Stimulated activated CD4-positive, alpha-beta T cell treated with anti-CD3 and anti-CD28 coated beads, TNF-alpha, amount 100 ng/mL, for 48 hours (primary cell): Measurements from ENCODE around the gene EPHA6.
"Not testable (repeated sequence)": the region's sequence is repeated elsewhere in the genome, so short reads cannot be mapped to it uniquely, and the experiment has no call there.

Experiments
- DNase-seq, 3 donors: peaks; one replicate each; pipeline ENCODE4 v3.0.0-alpha.2; 2020; ENCODE audit warnings: low read depth in 3 of 3

EPHA6 gene

DNA sequence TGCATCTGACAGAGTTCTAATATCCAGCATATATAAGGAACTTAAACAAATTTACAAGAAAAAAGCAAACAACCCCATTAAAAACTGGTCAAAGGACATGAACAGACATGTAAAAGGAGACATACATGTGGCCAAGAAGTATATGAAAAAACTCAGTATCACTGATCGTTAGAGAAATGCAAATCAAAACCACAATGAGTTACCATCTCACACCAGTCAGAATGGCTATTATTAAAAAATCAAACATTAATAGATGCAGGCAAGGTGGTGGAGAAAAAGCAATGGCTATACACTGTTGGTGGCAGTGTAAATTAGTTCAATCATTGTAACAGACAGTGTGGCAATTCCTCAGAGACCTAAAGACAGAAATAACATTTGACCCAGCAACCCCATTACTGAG is 806.1 kb downstream of the EPHA6 start:
- not testable (repeated sequence) for DNase-seq

DNA sequence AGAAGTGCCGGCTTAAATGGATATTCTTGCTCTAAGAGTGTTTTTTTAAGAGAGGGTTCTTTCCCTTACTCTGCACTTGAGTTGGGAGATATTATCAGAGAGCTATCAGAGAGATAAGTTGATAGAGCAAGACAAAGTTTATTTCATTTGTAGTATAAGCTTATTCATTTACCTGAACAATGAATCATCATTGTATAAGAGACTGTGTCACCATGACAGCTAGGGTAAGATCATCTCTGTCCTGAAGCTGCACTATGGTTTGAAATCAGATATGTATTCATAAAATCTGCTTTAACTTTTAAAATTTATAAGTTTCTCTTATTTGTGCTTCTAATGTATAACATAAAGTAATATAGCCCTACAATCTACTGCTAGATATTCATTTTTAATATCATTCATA is 822.1 kb downstream of the EPHA6 start:
- no peak for DNase-seq

DNA sequence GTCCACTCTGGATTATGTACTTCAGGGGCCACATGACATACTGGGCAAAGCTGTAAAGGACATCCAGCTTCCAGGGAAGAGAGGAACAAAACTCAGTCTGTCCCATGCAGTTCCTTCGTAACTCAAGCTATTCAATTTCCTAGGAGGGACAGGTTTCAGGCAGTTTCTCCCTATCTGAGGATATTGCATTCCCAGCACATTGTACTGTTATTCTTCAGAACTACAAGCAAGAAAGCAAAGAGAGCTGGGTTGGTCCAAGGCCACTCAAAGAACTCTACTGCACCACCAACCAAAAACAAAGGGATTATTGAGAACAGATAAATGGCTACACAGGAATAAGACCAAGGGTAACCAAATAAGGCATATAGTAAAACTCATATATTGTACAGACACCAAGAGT is 832.5 kb downstream of the EPHA6 start:
- no peak for DNase-seq

DNA sequence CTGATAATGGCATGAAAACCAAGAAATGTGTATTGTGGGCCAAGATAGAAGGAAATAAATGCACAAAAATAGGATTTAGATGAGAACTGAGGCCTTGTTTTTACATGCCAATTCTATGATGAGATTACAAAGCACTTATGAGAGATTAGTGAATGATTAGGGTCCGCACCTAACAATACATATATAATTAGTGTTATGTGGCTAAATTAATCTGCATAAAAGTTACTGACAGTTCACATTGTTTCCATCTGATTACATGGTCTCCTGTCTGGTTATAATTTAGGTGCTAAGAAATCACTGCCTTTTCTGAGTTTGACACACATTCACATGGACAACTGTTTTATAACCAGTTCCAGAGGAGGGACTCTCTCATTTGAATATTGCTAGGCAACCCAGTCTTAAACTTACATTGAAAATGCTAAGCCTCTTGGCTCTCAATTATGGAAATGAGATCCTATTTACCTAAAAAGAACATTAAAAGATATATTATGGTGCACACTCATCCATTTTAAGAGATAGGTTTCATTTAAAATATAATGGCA is 833.1 kb downstream of the EPHA6 start:
- DNase-seq: no peak

DNA sequence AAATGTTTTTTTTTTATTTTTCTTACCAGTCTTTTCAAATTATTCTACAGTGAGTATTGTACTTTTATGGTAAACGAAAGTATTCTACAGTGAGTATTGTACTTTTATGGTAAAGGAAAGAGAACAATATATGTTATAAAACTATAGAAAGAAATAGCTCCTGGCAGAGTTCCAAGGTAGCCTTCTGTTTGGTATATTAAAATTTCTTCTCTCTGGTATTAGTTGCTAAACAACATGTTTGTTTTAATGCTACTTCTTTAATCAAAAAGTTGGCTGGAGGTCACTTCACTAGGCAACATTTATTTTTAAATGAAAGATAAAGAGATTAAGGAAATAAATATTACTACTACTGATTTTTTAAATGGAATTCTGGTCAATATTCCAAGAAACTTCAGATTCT is 841.6 kb downstream of the EPHA6 start:
- DNase-seq: no peak

DNA sequence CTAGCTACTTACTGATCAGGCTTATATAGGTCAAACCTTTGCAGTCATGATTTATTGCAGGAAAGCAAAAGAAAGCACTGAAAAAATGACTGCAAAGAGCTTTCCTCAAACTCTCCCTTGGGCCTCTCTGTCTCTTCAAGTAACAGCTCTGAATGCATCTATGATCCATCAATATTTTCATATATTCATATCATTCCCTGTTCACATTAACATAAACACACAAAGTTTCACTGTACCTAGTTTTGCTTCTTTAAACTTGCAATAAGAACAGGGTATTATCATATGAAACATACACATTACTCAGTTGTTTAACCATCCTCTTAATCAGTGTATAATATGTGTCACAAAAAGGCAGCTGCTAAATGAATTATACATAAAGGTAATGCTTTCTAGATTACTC is 842.2 kb downstream of the EPHA6 start:
- no peak for DNase-seq

DNA sequence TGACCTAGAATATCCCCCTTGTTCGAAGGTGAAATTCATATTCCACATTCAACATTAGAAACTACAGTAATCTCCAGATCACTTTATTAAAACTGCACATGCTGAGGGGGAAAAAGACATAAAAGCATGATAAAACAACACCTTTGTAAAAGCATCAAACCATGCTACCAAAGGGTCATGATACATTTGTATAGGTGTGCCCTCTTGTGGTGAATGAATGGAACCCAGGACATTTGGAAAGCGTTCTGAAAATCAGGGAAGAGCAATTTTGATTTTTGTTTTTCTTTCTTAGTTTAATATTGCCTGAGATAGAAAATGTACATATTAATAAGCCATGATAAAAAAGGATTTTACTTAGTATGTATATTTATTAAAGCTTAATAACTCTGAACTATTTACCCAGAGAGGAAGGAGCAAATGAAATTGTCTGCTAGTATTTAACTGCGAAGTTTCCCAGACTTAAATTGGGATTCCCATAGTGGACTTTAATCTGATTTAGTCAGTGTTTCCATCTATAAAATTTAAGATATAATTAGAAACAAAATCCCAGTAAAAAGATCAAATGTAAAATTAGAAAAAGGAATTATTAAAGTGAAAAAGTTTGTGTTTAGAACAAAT is 844.4 kb downstream of the EPHA6 start:
- no peak for DNase-seq

DNA sequence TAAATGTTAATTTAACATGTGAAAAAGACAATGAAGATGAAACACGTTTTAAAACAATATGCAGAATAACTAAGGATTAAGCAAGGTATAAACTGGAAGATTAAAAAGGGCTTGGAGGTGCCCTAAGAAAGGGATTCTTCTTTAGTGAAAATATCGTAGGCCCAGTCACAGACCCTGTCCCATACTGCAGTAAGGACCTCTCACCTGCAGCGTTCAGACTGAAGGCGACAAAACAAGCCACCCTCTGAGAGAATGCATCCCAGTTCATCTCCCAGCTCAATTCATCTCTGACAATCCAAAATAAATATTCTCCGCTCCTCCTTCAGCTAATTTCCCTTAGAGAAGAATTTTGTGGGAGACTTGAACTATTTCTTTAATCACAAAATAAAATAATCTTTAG is 847.9 kb downstream of the EPHA6 start:
- DNase-seq: no peak

DNA sequence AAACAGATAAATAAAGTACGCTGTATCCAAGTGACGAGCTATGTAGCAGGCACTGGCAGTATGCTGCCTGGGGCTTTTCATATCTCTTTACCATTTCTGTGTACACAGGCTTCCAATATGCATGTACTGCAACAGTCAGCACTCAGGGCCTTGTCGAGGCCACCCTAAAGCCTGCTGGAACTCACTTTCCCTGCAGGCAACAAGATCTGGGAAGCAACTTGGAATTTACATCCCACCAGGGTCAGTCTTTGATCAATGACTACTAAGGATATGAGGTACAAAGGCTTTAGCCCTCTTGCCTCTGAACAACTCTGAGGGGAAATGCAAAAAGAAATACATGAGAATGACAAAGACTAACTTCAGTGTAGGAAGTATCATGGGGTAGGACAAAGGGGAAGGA is 848.4 kb downstream of the EPHA6 start:
- no peak for DNase-seq

DNA sequence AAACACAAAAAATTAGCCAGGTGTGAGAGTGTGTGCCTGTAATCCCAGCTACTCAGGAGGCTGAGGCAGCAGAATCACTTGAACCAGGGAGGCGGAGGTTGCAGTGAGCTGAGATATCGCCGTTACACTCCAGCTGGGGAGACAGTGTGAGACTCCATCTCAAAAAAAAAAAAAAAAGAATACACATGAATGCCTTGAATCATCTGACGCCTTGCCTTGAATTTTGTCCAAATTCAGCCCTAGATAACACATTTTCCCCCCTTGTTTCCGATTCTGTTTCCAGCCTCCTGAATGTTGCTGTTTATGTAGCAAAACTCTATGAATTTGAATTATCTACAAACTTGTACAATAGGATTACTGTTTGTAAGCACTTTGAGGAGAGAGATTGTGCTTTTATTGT is 851.5 kb downstream of the EPHA6 start:
- no peak for DNase-seq

DNA sequence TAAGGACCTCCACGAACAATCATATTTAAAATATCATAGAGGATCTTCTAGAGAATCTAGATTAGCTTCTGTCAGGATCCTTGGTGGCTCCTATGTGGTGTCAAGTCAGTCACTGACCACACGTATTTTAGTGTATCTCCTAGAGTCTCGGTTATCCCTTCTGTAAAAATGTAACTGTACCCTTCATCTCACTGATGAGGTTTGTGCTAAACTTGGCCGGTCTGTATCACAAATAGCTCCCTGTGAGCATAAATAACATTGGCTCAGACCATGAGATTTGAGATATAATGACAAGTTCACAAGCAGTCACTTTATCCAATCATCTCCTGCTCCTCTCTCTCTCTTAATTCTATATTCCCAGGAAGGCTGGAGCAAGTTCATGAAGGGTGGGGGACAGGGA is 856.6 kb downstream of the EPHA6 start:
- no peak for DNase-seq

DNA sequence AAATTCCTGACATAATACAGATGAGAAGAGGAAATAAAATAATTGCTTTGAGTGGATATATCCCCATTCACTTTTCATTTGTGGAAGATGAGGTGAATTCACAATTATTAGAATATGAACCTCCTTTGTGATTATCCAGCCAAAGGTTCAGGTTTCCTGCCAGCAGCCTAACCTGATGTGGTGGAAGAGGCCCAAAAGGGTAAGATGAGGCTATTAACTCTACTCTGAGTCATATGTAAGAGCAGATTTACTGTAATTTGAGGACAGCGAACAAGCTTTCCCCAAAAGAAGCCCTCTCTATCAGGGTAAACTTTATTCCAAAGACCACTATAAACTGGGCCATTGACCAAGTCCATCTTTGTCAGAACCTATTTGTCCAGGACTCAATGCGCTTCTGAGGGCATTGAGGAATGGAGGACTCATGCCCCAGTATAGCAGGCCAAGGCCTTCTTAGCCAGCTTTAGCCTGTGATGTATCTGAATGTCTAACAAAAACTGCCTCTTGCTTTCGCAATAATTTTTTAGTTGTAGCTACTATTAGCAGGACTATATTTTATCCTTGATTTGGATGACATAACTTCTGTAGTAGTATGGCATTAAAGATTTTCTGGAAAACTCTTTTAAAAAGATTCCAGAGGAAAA is 859.1 kb downstream of the EPHA6 start:
- no peak for DNase-seq

DNA sequence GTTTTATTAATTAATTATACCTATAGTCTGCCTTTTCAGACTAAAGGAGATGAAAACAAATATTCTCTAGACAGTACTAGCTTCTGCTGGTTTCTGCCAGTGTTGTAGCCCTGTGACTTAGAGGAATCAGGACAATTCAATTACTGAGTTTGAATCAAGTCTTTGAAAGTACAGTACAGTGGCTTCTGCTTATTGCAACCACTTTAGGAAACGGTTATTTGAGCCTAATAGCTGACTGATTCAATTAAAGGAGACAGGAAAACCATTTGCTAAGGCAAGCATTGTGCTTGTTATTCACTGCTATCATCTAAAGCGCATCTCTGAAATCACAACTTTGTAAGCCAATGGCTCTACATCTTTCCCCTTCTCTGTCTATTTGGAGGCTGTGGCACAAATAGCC is 860.1 kb downstream of the EPHA6 start:
- DNase-seq: no peak

DNA sequence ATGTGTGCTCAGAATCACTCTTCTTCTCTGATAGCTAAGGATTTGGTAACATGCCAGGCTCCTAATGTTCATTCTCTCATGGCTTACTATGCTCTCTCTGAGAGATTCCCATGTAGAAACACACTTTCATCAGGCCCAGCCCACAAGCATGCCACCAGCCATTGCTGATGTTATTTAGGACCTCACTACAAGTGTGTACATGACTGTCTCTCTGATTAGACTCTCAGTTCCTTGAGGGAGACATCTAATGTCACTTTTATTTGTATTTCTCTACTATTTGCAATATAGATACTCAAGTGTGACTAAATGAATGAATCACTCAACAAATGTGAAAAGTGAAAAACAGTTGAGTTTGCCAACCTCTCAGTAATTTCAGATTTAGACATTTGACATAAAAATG is 865.8 kb downstream of the EPHA6 start:
- DNase-seq: no peak

DNA sequence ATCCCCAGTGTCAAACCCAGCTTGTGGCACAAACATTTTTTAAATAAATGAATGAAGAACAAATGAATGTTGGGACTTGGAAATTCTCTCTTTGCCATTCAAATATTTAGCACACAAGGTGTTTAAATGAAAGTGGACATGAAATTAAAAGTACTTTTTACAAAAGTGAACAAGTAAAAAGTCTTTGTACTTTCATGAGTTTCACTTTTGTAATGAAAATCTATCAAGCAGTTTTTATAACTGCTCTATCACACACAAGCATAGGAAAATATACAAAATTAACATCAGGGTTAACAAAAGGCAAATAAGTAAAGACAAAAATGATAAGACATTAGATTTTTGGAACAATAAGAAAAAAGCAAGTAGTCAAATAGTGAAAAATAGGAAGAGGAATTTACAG is 866.3 kb downstream of the EPHA6 start:
- DNase-seq: no peak

DNA sequence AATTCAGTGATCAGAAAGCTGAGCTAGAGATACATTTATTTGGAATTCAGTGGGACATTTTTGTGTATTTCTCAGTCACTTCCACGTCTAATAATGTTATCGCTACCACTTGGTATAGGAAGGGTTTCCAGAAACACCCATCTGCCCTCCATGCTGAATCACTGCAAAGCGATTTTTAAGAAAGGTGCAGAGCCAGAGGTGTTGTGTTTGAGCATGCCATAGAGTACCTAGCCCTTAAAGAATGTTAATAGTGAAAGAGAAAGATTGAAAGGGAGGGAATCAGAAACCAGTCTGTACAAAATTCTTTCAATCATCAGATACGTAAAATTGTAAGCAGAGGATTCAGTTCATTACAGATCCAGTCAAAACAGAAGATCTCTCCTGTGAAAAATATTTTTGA is 870.1 kb downstream of the EPHA6 start:
- no peak for DNase-seq

DNA sequence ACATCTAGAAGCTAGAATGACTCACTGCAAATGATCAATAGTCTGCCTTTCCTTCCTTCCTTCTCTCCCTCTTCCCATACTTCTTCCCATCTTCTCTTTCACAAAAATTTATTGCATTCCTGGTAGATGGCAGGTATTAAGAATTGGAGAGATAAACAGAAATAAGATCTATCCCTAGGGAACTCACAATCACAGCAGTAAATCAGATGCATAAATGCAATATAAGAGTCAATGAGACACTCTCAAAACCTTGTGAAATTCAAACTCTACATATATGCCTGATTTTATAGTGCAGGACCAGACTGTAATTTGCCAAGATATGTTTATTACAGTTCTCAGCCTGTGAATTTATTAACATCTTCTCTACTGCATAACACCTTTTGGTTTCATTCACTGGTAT is 871.9 kb downstream of the EPHA6 start:
- DNase-seq: no peak

DNA sequence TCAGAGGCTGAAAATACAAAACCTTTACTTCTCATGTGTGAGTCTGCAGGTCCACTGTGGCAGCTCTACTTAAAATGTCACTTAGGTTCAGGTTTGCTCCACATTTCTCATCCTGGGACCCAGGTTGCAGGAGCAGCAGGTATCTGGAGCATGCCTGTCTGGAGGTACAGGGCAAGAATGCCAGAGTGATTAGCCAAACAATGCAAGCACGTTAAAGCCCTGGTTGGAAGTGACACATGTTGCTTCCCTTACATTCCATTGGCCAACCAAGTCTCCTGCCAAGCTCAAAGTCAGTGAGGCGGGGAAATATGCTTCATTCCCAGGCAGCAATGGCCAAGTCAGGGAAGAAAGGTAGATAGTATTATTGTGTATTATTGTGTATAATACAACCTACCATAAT is 873.3 kb downstream of the EPHA6 start:
- no peak for DNase-seq

DNA sequence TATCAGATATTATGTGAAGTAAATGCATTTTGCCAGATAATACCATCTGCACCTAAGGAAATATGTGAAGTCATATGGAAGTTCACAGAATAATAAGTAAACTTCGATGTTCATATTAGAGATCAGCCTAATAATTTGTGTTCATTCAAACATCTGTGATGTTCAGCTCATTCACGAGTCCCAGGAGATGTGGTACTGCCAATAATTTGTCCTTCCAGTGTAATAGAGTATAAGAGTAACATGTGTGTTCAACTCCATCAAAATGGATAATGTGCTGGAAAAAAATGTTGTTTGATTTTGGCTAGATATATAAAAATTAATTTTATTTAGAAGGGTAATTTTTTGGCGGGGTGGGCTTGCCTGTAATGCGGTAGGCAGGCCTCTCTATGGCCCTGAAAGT is 874.7 kb downstream of the EPHA6 start:
- DNase-seq: no peak

DNA sequence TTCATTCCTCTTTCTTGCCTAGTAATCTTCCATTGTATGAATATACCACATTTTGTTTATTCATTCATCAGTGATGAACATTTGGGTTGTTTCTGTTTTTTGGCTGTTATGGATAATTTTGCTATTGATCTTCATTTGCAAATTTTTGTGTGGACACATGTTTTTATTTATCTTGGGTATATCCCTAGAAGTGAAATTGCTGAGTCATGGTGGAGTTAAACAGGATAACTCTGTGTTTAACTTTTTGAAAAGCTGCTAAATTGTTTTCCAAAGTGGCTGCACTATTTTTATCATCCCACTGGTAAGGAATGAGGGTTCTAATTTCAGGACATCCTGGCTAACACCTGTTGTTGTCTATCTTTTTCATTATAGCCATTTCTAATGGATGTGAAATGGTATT is 875.6 kb downstream of the EPHA6 start:
- DNase-seq: no peak

DNA sequence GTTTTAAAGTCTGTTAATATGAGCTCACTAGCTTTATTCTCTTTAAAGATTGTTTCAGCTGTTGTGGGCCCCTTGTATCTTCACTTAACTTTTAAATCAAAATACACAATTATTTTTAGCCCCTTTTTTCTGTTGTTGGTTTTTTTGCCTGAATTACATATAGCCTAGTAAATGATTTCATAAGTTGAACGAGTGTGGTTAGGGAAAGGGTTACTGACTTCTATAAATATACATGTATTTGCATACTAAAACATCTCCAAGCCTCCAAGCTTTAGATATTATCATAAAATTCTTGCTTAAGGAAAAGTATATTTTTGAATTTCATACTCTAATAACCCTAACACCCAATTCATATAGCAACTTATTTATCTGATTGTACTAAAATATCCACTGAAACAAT is 877.0 kb downstream of the EPHA6 start:
- no peak for DNase-seq

DNA sequence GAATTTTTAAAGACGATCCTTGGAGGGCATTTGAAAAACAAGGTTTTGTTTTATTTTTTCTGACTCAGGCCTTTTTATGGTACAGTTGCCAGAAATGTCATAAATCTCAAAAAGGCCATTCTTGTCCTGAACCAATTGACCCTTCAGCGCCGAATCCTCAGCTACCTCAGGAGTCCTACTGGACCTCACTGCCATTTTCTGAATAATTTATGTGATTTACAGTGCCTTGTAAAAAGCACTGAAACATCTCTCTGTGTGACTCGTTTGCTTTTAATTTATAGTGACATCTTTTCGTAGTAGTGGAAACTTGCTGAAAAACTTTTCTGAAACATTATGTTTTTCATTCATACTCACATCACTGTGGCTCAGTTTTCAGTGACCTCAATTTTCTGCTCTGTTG is 878.0 kb downstream of the EPHA6 start:
- DNase-seq: no peak

DNA sequence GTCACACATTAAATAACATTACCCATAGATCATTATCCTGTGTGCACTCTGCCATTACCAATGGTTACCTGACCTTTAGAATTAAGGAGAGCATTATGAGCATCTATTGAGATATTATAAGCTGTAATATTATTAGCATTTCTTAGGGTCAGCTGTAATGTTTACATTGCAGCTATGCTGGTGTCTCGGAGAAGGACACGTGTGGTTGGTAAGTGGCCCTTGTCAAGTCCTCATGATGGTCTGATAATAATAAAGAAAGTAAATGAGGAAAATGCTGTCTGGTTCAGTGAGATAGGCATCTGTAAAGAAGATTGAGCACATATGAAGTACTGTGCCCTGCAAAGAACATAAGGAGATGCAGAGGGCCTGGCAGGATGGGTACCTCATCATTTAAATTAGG is 878.4 kb downstream of the EPHA6 start:
- no peak for DNase-seq

DNA sequence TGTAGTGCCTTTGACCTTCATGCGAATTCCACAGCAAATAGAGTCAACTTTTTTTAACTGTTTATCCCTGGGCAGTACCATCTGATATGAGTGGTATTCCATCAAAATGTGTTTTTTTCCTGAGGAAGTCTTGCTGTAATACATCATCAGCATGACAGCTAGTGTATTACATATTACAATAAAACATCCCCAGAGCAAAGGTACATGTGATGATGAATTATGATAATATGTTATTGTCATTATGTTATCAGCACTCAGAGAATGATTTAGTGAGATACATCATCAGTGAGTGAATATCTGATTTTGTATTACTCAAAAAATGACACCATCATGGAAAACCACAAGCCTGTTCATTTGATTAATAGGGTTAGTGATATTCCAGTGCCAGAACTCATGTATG is 880.5 kb downstream of the EPHA6 start:
- no peak for DNase-seq
